ENCODE measurements around the gene ADAMTS4. TPM values are rescaled to one million over a fixed set of nuclear protein-coding genes. Genes with fewer than 3 reads are reported as not detected.

ADAMTS4 gene
- total and polyA plus RNA-seq, 9 of the 15 experiments (the other 6 are each of a cell fraction or from before 2014, with no cell fraction given): 0.07 to 3.7 (median 0.41) TPM

- TF ChIP-seq NKRF (IDR thresholded peaks at IDR 0.05; ENCODE audit: borderline replicate concordance) (peak; percentile 91), ZC3H8 (IDR thresholded peaks at IDR 0.05) (no peak), SMARCE1 (IDR thresholded peaks at IDR 0.05) (peak; percentile 23; the same call in 1 of the 2 replicates), ZNF224 (CRISPR knock-in tag; IDR thresholded peaks at IDR 0.05) (no peak), LEF1 (IDR thresholded peaks at IDR 0.05) (peak; percentile 70), ZNF785 (CRISPR knock-in tag; IDR thresholded peaks at IDR 0.05) (no peak), NR1H2 (CRISPR knock-in tag; IDR thresholded peaks at IDR 0.05) (peak; percentile 68), ZNF41 (CRISPR knock-in tag; conservative IDR thresholded peaks at IDR 0.05) (no peak), CBX1 (IDR thresholded peaks at IDR 0.05; ENCODE audit: low read depth) (peak; percentile 89), CBX8 (IDR thresholded peaks at IDR 0.05; ENCODE audit: borderline replicate concordance, extremely low read depth, low read depth, low read length, poor library complexity, severe bottlenecking) (no peak), BRCA1 (IDR thresholded peaks at IDR 0.05) (no peak), BRCA1 (CRISPR knock-in tag; IDR thresholded peaks at IDR 0.05) (no peak), NFATC3 (IDR thresholded peaks at IDR 0.05) (no peak), JUNB (CRISPR knock-in tag; conservative IDR thresholded peaks at IDR 0.05) (no peak), GATAD2A (IDR thresholded peaks at IDR 0.05) (no peak), L3MBTL2 (IDR thresholded peaks at IDR 0.05) (peak; percentile 98), SLC30A9 (CRISPR knock-in tag; IDR thresholded peaks at IDR 0.05) (no peak)
- TF ChIP-seq, protein P1, sequence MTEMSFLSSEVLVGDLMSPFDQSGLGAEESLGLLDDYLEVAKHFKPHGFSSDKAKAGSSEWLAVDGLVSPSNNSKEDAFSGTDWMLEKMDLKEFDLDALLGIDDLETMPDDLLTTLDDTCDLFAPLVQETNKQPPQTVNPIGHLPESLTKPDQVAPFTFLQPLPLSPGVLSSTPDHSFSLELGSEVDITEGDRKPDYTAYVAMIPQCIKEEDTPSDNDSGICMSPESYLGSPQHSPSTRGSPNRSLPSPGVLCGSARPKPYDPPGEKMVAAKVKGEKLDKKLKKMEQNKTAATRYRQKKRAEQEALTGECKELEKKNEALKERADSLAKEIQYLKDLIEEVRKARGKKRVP (CRISPR knock-in tag; IDR thresholded peaks at IDR 0.05): 0 out of 2 replicates have a peak, but pooled peaks have one; percentile 8
- TF ChIP-seq, protein P2, sequence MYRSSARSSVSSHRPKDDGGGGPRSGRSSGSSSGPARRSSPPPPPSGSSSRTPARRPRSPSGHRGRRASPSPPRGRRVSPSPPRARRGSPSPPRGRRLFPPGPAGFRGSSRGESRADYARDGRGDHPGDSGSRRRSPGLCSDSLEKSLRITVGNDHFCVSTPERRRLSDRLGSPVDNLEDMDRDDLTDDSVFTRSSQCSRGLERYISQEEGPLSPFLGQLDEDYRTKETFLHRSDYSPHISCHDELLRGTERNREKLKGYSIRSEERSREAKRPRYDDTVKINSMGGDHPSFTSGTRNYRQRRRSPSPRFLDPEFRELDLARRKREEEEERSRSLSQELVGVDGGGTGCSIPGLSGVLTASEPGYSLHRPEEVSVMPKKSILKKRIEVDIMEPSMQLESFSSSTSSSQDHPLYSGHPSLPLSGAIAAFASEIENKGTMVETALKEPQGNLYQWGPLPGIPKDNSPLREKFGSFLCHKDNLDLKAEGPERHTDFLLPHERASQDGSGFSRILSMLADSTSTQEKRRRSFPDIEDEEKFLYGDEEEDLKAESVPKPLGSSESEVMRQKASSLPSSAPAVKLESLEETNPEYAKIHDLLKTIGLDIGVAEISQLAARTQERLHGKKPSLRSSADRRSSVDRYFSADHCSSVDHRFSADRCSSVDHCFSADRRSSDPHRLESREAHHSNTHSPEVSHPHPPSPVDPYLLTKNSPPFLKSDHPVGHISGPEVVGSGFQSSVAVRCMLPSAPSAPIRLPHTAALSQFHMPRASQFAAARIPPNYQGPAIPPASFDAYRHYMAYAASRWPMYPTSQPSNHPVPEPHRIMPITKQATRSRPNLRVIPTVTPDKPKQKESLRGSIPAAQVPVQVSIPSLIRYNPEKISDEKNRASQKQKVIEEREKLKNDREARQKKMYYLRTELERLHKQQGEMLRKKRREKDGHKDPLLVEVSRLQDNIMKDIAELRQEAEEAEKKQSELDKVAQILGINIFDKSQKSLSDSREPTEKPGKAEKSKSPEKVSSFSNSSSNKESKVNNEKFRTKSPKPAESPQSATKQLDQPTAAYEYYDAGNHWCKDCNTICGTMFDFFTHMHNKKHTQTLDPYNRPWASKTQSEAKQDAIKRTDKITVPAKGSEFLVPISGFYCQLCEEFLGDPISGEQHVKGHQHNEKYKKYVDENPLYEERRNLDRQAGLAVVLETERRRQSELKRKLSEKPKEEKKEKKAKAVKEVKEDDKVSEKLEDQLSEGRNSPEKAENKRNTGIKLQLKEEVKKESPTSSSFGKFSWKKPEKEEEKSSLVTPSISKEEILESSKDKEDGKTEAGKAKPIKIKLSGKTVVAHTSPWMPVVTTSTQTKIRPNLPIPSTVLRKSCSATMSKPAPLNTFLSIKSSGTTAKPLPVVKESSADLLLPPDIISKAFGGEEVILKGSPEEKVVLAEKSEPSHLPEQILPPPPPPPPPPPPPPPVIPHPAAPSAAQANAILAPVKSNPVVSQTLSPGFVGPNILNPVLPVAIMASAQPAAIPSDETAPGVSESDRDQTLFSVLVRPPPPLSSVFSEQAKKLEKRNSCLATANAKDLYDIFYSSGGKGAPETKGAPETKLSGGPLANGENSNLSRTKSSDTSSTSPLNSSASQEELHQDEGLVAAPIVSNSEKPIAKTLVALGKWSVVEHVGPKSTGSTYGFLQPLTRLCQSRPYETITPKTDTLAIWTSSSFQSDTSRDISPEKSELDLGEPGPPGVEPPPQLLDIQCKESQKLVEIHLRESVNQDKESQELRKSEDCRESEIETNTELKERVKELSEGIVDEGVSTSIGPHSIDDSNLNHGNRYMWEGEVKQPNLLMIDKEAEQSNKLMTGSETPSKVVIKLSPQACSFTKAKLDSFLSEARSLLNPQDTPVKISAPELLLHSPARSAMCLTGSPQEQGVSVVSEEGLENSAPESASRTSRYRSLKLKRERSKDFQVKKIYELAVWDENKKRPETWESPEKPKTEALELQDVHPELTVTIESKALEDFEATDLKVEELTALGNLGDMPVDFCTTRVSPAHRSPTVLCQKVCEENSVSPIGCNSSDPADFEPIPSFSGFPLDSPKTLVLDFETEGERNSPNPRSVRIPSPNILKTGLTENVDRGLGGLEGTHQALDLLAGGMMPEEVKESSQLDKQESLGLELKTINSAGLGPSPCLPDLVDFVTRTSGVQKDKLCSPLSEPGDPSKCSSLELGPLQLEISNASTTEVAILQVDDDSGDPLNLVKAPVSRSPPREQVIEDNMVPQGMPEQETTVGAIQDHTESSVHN (IDR thresholded peaks at IDR 0.05; ENCODE audit: borderline replicate concordance in 1 of 2, low read depth in 1 of 2): no peak
These were observed 21.5 kb downstream of the ADAMTS4 start, which contains the start of gene B4GALT3 (continued) for GRCh38 chr1:161177112-161177935.
